Measurements from ENCODE around the gene UBE2D3. TPM values are rescaled to one million over a fixed set of nuclear protein-coding genes. Genes with fewer than 3 reads are reported as not detected.

UBE2D3 gene
- total and polyA plus RNA-seq, 2 experiments from 2014 or later, result 277 to 418 TPM

- no peak for TF ChIP-seq CTCF (IDR thresholded peaks at IDR 0.05; ENCODE audit: poor library complexity)
- no peak for TF ChIP-seq EZH2 (IDR thresholded peaks at IDR 0.05; ENCODE audit: borderline replicate concordance)
- Histone ChIP-seq H3K27ac (no peak overlapping the region), H3K9me2 (replicated peaks; ENCODE audit: insufficient read depth) (no peaks in the 10 kb centered on the region), H3K4me2 (no peak overlapping the region), H4K20me1 (ENCODE audit: insufficient read depth, poor library complexity, severe bottlenecking) (no peaks in the 10 kb centered on the region), H3K79me2 (no peaks in the 10 kb centered on the region), H3K4me1 (ENCODE audit: insufficient read depth) (peaks cover 12% of the 10 kb centered on the region), H3K36me3 (replicated peaks; ENCODE audit: insufficient read depth, low read depth) (no peaks in the 10 kb centered on the region), H3K9me3 (ENCODE audit: low read depth) (no peaks in the 10 kb centered on the region), H2AFZ (no peak overlapping the region), H3K4me3 (no peak overlapping the region), H3K27me3 (no peaks in the 10 kb centered on the region)
- WGBS (ENCODE audit: low lambda C conversion rate, missing lambda C conversion rate), result 87% methylated on average over 1 of the region's 1 CpG
- no peak for DNase-seq (ENCODE audit: low spot score)
Observed at GRCh38 chr4:102775805-102776204, 51.5 kb downstream of the UBE2D3 start.

GRCh38 chr4:102774254-102774653, 53.1 kb downstream of the UBE2D3 start:
- no peaks in the 10 kb centered on the region for H3K36me3 ChIP-seq (replicated peaks; ENCODE audit: insufficient read depth, low read depth)
- H3K9me2 ChIP-seq (replicated peaks; ENCODE audit: insufficient read depth), result no peaks in the 10 kb centered on the region
- no peak overlapping the region for H3K4me2 ChIP-seq
- no peaks in the 10 kb centered on the region for H3K27me3 ChIP-seq
- H3K9me3 ChIP-seq (ENCODE audit: low read depth), result no peaks in the 10 kb centered on the region
- H4K20me1 ChIP-seq (ENCODE audit: insufficient read depth, poor library complexity, severe bottlenecking), result no peaks in the 10 kb centered on the region
- peaks cover 5% of the 10 kb centered on the region for H3K4me1 ChIP-seq (ENCODE audit: insufficient read depth)
- no peak overlapping the region for H3K27ac ChIP-seq
- DNase-seq (ENCODE audit: low spot score), result no peak
- 76% methylated on average over 2 of the region's 2 CpGs for WGBS (ENCODE audit: low lambda C conversion rate, missing lambda C conversion rate)
- no peak overlapping the region for H3K4me3 ChIP-seq
- TF ChIP-seq EZH2 (IDR thresholded peaks at IDR 0.05; ENCODE audit: borderline replicate concordance) (no peak), CTCF (IDR thresholded peaks at IDR 0.05; ENCODE audit: poor library complexity) (no peak), EZH2phosphoT487 (IDR thresholded peaks at IDR 0.05; ENCODE audit: low read depth, severe bottlenecking, unreplicated experiment) (no peak)
- H3K79me2 ChIP-seq, result no peaks in the 10 kb centered on the region
- no peak overlapping the region for H2AFZ ChIP-seq

GRCh38 chr4:102772738-102773340, 54.5 kb downstream of the UBE2D3 start:
- no peaks in the 10 kb centered on the region for H3K36me3 ChIP-seq (replicated peaks; ENCODE audit: insufficient read depth, low read depth)
- TF ChIP-seq EZH2 (IDR thresholded peaks at IDR 0.05; ENCODE audit: borderline replicate concordance), result no peak
- no peak for TF ChIP-seq EZH2phosphoT487 (IDR thresholded peaks at IDR 0.05; ENCODE audit: low read depth, severe bottlenecking, unreplicated experiment)
- no peak overlapping the region for H3K4me2 ChIP-seq
- no peak overlapping the region for H2AFZ ChIP-seq
- H3K9me3 ChIP-seq (ENCODE audit: low read depth), result no peaks in the 10 kb centered on the region
- no peaks in the 10 kb centered on the region for H3K9me2 ChIP-seq (replicated peaks; ENCODE audit: insufficient read depth)
- H3K27me3 ChIP-seq, result no peaks in the 10 kb centered on the region
- no peak overlapping the region for H3K4me3 ChIP-seq
- 85% methylated on average over 4 of the region's 4 CpGs for WGBS (ENCODE audit: low lambda C conversion rate, missing lambda C conversion rate)
- no peaks in the 10 kb centered on the region for H3K4me1 ChIP-seq (ENCODE audit: insufficient read depth)
- H4K20me1 ChIP-seq (ENCODE audit: insufficient read depth, poor library complexity, severe bottlenecking), result no peaks in the 10 kb centered on the region
- no peaks in the 10 kb centered on the region for H3K79me2 ChIP-seq
- no peak for DNase-seq (ENCODE audit: low spot score)
- no peak overlapping the region for H3K27ac ChIP-seq

- H3K4me2 ChIP-seq, result no peak overlapping the region
- no peak overlapping the region for H2AFZ ChIP-seq
- no peak overlapping the region for H3K27ac ChIP-seq
- H3K4me1 ChIP-seq (ENCODE audit: insufficient read depth), result no peaks in the 10 kb centered on the region
- no peaks in the 10 kb centered on the region for H3K27me3 ChIP-seq
- H3K9me3 ChIP-seq (ENCODE audit: low read depth), result no peaks in the 10 kb centered on the region
- no peak for TF ChIP-seq EZH2 (IDR thresholded peaks at IDR 0.05; ENCODE audit: borderline replicate concordance)
- no peak for TF ChIP-seq CTCF (IDR thresholded peaks at IDR 0.05; ENCODE audit: poor library complexity)
- TF ChIP-seq EZH2phosphoT487 (IDR thresholded peaks at IDR 0.05; ENCODE audit: low read depth, severe bottlenecking, unreplicated experiment), result no peak
- H3K36me3 ChIP-seq (replicated peaks; ENCODE audit: insufficient read depth, low read depth), result no peaks in the 10 kb centered on the region
- H3K79me2 ChIP-seq, result peaks cover 2% of the 10 kb centered on the region
- WGBS (ENCODE audit: low lambda C conversion rate, missing lambda C conversion rate), result 97% methylated on average over 3 of the region's 3 CpGs
- H3K4me3 ChIP-seq, result no peak overlapping the region
- no peaks in the 10 kb centered on the region for H3K9me2 ChIP-seq (replicated peaks; ENCODE audit: insufficient read depth)
- no peaks in the 10 kb centered on the region for H4K20me1 ChIP-seq (ENCODE audit: insufficient read depth, poor library complexity, severe bottlenecking)
- no peak for DNase-seq (ENCODE audit: low spot score)
Observed at GRCh38 chr4:102764901-102765300, 62.5 kb downstream of the UBE2D3 start.

All from hepatocyte (in vitro differentiated cells).